ELF-1 (cell line): ENCODE data around the gene DPP10.
"Not testable (repeated sequence)": the region's sequence is repeated elsewhere in the genome, so short reads cannot be mapped to it uniquely, and the experiment has no call there.

Experiments
- DNase-seq: peaks from one replicate; pipeline ENCODE4 v3.0.0-alpha.2; 2016; ENCODE audit warnings: low read depth, low spot score

DPP10 gene

DNA sequence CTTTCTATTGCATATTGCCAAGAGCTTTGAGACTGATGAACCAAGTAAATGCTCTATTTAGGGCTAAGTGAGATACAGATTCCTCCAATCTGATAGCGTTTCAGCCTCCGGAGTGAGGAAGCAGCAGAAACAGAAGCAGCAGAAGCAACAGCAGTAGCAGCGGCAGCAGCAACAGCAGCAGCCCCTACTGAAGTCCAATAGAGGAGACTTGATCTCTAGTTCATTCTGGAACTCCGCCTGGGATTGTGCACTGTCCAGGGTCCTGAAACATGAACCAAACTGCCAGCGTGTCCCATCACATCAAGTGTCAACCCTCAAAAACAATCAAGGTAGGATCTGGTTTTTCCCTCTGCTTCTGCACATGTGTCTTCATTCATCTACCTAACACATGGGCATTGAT, at the start of gene DPP10:
DPP10 (plus strand) TSS at position 132 of the 400 bp plus-strand sequence.
- DNase-seq, result peak; percentile 57

DNA sequence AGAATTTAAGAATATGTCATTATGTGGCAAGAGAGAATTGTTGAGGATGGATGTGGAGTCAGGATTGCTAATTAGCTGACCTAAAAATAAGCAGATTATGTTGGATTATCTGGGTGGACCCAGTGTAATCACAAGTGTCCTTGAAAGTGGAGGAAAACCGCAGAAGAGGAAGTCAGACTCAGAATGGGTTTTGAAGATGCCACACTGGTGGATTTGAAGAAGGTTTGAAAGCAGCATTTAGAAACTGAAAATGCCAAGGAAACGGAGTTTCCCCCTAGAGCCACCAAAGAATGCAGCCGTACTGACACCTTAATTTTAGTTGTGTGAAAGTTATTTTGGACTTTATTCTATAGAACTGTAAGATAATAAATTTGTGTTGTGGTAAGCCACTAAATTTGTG, 41.6 kb upstream of the DPP10 start:
- DNase-seq, result no peak

DNA sequence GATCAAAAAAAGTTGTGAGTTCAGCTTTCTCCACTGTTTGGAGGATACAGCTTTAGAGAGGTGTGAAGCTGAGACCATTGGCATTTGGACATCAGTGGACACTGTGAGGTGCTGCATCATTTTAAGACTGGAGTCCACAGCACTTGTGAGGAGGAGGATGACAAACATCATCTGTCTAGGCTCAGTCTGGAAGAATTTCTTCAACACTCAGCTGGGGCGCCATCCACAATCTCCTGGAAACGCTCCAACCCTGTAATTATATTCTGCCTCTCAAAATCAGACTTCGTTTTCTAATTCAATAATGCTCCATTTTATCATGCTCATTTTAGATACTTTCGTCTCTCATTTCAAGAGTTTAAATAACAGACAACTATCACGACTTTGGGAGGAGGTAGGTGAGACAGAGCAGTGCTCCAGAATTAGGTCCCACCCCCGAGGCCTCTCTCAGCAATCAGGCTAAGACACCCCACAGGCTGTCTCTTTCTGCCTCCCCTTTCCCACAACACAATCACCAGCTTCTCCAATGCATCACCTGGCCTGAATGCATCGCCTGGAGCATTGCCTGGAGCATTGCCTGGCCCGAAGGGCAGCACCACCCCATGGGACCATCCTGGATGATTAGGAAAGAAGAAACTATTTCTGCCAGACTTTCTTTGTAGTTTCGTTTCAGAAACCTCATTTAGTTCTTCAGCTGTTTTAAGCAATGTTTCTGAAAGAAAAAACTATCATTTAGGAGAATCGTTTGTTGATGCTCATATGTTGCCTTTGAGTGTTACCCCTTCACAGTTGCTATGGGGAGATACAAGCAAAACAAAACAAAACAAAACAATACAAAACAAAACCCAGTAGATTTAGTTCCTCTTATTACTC, 37.0 kb upstream of the DPP10 start:
- DNase-seq, result peak; percentile 10

GRCh38 chr2:114406347-114406746, 36.1 kb upstream of the DPP10 start:
- DNase-seq, result no peak

- DNase-seq, result not testable (repeated sequence)
Measured at GRCh38 chr2:114407353-114407752, 35.1 kb upstream of the DPP10 start.

DNA sequence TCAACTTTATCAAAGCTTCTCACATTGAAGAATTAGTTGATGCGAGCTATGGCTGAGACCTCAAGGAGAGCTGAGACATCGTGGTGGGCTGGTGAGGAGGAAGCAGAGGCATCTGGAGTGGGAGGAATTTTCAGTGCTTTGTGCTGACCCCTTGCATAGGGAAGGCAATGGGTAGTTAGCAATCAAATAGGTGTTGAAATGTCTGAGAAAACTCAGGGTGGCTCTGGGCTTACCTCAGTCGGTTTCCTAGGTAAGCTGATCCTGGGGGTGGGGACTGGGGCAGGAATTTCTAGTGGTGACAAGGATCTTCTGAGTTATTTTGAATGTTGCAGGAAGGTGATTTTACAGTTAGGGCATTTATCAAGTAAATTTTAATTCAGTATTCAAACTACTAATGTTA, 20.7 kb upstream of the DPP10 start:
- DNase-seq, result no peak

GRCh38 chr2:114424699-114425098, 17.7 kb upstream of the DPP10 start:
- no peak for DNase-seq

GRCh38 chr2:114426756-114427155, 15.7 kb upstream of the DPP10 start:
- DNase-seq, result no peak

- no peak for DNase-seq
Measured at GRCh38 chr2:114436329-114436728, 6.1 kb upstream of the DPP10 start.

- no peak for DNase-seq
Measured at GRCh38 chr2:114446571-114446970, 4.1 kb downstream of the DPP10 start.

- DNase-seq, result no peak
Measured at GRCh38 chr2:114450639-114451038, 8.2 kb downstream of the DPP10 start.

DNA sequence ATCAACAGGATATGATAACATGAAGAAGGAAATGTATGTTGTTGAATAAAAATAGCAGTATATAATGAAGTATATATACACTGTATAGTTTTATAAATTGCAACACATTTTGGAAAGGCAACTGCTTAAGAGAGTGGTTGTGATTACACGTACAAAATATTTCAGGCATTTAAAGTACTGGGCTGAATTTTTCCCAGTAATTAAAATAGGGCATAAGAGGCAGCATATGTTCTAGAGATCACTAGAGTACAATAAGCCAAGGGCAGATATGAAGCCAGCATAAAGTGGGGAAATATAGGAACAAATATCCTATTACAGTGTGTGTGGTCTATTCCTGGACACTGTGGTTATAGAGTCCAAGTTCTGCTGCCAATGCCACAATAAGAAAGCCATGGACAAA, 14.1 kb downstream of the DPP10 start:
- no peak for DNase-seq

- DNase-seq, result no peak
Measured at GRCh38 chr2:114457956-114458355, 15.5 kb downstream of the DPP10 start.

DNA sequence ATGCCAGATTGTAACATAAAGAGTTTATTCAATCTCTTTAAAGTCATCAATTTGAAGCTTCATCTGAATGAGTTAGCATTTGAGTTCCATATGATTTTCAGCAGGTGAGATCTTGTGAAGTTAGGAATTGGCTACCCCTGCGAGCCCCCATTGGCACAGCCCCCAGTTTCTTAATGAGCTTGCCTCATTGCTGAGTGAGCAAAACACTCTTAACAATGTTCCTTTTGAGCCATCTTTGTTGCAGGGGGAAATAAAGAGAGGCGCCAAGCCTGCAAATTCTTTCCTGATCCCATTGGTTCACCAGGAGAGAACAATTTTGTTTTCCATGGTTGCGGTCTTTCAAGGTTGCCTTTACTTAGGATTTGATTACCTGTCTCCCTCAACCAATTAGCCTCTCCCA, 18.7 kb downstream of the DPP10 start:
- no peak for DNase-seq

- no peak for DNase-seq
Measured at GRCh38 chr2:114464961-114465706, 22.7 kb downstream of the DPP10 start.

- no peak for DNase-seq
Measured at GRCh38 chr2:114468343-114468742, 25.9 kb downstream of the DPP10 start.

DNA sequence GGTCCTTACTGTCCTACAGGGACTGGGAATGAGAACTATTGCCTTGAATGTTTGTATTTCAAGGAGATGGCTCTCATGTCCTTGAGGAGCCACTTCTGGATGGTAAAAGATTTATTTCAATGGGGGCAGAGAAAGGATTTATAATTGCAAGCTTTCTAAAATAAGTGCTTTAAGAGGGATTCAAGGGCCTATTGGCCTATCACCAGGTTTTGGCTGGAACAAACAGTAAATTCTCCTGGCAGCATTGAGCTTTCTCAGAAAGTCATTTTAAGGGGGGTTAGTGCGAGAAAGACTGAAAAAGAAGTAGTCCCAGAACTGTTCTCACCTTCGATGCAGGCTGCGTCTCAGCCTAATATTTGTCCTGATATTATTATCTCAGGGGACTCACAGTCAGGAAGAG, 29.8 kb downstream of the DPP10 start:
- DNase-seq, result no peak

GRCh38 chr2:114472726-114473125, 30.3 kb downstream of the DPP10 start:
- DNase-seq, result no peak

GRCh38 chr2:114488841-114489530, 46.5 kb downstream of the DPP10 start:
- DNase-seq, result no peak

- no peak for DNase-seq
Measured at GRCh38 chr2:114495046-114495445, 52.6 kb downstream of the DPP10 start.

GRCh38 chr2:114496959-114497358, 54.5 kb downstream of the DPP10 start:
- no peak for DNase-seq

DNA sequence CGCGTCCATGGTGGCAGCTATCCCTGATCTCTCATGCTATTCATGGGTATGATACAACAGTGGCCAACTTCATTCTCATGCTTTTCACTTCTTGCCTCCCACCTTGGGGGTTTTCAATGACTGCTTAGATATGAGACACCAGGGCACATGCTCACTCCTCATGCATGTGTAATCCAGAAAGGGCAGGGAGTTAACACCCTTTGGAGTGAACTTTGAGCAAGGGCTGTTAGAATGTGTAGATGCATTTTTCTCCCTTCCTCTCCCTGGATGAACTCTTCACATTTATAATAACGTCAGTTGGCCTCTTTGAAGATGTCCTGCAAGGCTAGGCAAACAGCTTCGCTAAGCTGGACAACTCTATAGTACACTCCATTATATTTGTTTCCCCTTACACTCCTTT, 56.7 kb downstream of the DPP10 start:
- no peak for DNase-seq
